ENCODE measurements around the gene PIN1.

DNA sequence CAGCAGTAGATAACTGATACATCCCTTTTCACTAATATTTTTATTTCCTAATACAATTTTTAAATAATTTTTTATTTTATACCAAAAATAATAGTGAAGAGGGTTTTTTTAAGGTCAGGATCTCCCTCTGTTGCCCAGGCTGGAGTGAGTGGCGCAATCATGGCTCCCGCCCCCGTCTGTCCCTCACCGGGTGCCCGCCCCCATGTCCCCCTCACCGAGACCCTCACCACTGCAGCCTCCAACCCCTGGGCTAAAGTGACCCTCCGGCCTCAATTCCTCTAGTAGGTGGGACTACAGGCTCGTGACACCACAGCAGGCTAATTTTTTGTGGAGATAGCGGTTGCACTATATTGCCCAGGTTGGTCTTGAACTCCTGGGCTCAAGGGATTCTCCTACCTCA, 48.8 kb upstream of the PIN1 start:
- no peak for TF ChIP-seq EZH2 (IDR thresholded peaks at IDR 0.05; ENCODE audit: insufficient read depth, poor library complexity, severe bottlenecking)
- no peak for TF ChIP-seq EZH2phosphoT487 (IDR thresholded peaks at IDR 0.05; ENCODE audit: insufficient read depth, low read depth)
